Ascending aorta (tissue), 2 donors: Measurements from ENCODE around the gene ARID3A. TPM values are rescaled to one million over a fixed set of nuclear protein-coding genes. Genes with fewer than 3 reads are reported as not detected.

ENCODE experiments used
- DNase-seq, 2 donors: peaks; one replicate each; pipeline ENCODE4 v3.0.0-alpha.2; 2019; ENCODE audit warnings: low spot score in 2 of 2
- H3K27ac ChIP-seq, 2 donors: fragments of 200-600 bp; sonication (generic); one replicate each; pipeline ENCODE4 v1.5.1; 2016 to 2017; ENCODE audit warnings: mild to moderate bottlenecking in 1 of 2
- H3K27me3 ChIP-seq: fragments of 200-600 bp; sonication (generic); one replicate; pipeline ENCODE4 v1.5.1; 2017
- H3K36me3 ChIP-seq, 2 donors: fragments of 200-600 bp; sonication (generic); one replicate each; pipeline ENCODE4 v1.5.1; 2016
- H3K4me1 ChIP-seq, 2 donors: fragments of 200-600 bp; sonication (generic); one replicate each; pipeline ENCODE4 v1.5.1; 2016 to 2017; ENCODE audit warnings: mild to moderate bottlenecking in 1 of 2
- H3K4me3 ChIP-seq, 2 donors: fragments of 200-600 bp; sonication (generic); one replicate each; pipeline ENCODE4 v1.5.1; 2016 to 2017; ENCODE audit warnings: mild to moderate bottlenecking in 1 of 2
- H3K9me3 ChIP-seq, 2 donors: fragments of 200-600 bp; sonication (generic); one replicate each; pipeline ENCODE4 v1.5.1; 2016
- intact Hi-C: fragments of 100-400 bp; cut with DNase I; formaldehyde crosslinking; loops from one replicate; pipeline ENCODE4 v1.15.1; 2023
- total RNA-seq: library from RNA; depleted of rRNA; stranded (reverse); fragments of >200 nt; gene quantifications from one replicate; pipeline ENCODE4 v1.1.0, GENCODE V29; 2016
- TF ChIP-seq, protein P1 (sequence below), 3 experiments: fragments of 200-600 bp in 2 of 3; fragments of 450-650 bp in 1 of 3; sonication (generic) in 2 of 3; IDR thresholded peaks; one replicate each; pipeline ENCODE4 v1.5.1; 2016 to 2019; ENCODE audit warnings: antibody characterized with exemption in 3 of 3, mild to moderate bottlenecking in 1 of 3, moderate library complexity in 1 of 3

ARID3A gene
- total RNA-seq, 1 donor from 2014 or later: 55.3 TPM

DNA sequence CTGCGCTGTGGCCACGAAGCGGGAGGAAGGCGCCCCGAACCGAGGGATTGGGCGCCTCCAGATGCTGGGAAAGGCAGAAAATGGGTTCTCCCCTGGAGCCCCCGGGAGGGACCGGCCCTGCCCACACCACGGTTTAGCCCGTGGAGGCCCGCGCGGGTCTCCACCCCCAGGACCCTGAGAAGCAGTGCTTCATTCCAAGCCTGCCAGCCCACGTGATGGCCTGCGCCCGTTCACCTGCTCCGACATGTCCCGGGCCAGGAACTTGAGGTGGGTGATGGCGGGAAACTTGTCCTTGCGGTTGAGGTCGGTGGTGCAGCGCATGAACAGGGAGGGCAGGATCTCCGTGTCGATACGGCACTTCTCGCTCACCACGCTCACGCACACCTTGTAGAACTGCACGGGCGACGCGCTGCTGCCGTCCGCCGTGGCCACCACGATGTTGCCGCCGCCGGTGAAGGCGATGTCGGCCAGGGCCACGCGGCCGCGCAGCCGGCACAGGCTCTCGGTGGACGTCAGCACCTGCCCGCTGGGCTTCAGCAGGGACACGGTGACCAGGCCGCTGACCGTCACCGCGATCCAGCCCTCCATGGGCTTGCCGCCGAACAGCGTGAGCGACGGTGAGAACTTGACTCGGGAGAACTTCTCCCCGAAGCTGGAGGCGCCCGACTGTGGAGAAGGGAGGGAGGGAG is 40.2 kb upstream of the ARID3A start:
- Histone ChIP-seq H3K4me3 (no peak overlapping the region), H3K27me3 (no peaks in the 10 kb centered on the region), H3K36me3 (peaks cover 59 to 75% of the 10 kb centered on the region in 2 donors), H3K4me1 (no peaks in the 10 kb centered on the region), H3K9me3 (no peaks in the 10 kb centered on the region), H3K27ac (no peak overlapping the region)
- intact Hi-C loops: no loop called here
- DNase-seq: no peak
- TF ChIP-seq, protein P1, sequence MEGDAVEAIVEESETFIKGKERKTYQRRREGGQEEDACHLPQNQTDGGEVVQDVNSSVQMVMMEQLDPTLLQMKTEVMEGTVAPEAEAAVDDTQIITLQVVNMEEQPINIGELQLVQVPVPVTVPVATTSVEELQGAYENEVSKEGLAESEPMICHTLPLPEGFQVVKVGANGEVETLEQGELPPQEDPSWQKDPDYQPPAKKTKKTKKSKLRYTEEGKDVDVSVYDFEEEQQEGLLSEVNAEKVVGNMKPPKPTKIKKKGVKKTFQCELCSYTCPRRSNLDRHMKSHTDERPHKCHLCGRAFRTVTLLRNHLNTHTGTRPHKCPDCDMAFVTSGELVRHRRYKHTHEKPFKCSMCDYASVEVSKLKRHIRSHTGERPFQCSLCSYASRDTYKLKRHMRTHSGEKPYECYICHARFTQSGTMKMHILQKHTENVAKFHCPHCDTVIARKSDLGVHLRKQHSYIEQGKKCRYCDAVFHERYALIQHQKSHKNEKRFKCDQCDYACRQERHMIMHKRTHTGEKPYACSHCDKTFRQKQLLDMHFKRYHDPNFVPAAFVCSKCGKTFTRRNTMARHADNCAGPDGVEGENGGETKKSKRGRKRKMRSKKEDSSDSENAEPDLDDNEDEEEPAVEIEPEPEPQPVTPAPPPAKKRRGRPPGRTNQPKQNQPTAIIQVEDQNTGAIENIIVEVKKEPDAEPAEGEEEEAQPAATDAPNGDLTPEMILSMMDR (IDR thresholded peaks at IDR 0.05): no peak

- Histone ChIP-seq H3K9me3 (no peaks in the 10 kb centered on the region), H3K27me3 (no peaks in the 10 kb centered on the region), H3K36me3 (peaks cover 50 to 61% of the 10 kb centered on the region in 2 donors), H3K4me3 (no peak overlapping the region), H3K27ac (no peak overlapping the region), H3K4me1 (peaks cover 2 to 3% of the 10 kb centered on the region in 2 donors)
- intact Hi-C loops: no loop called here
- DNase-seq: no peak
- TF ChIP-seq, protein P1 (IDR thresholded peaks at IDR 0.05): no peak
Observed at GRCh38 chr19:887072-887471, 38.8 kb upstream of the ARID3A start.

DNA sequence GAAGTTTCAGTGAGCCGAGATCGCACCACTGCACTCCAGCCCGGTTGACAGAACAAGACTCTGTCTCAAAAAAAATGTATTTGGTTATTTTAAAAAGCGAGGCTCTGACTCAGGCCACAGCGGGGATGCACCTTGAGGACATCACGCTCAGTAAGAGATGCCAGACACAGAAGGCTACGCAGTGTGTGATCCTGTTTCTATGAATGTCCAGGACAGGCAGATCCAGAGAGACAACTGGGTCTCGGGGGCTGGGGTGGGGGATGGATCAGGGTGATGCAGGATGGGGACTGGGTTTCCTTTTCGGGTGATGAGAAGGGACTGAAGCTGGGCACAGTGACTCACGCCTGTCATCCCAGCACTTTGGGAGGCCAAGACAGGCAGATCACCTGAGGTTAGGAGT is 38.2 kb upstream of the ARID3A start:
- TF ChIP-seq, protein P1 (IDR thresholded peaks at IDR 0.05): no peak
- intact Hi-C loops: no loop called here

GRCh38 chr19:888581-889385 is 37.1 kb upstream of the ARID3A start:
- no peaks in the 10 kb centered on the region for H3K27me3 ChIP-seq
- no peaks in the 10 kb centered on the region for H3K9me3 ChIP-seq
- peaks cover 4 to 6% of the 10 kb centered on the region in 2 donors for H3K4me1 ChIP-seq
- H3K27ac ChIP-seq: no peak overlapping the region
- intact Hi-C loops: no loop called here
- no peak for DNase-seq
- TF ChIP-seq, protein P1 (IDR thresholded peaks at IDR 0.05): no peak
- peaks cover 42 to 45% of the 10 kb centered on the region in 2 donors for H3K36me3 ChIP-seq
- no peak overlapping the region for H3K4me3 ChIP-seq

More for the DNA sequence above, 38.2 kb upstream of the ARID3A start:
- Histone ChIP-seq H3K4me1 (peaks cover 4 to 6% of the 10 kb centered on the region in 2 donors), H3K9me3 (no peaks in the 10 kb centered on the region), H3K27ac (no peak overlapping the region), H3K27me3 (no peaks in the 10 kb centered on the region), H3K4me3 (no peak overlapping the region), H3K36me3 (peaks cover 46 to 56% of the 10 kb centered on the region in 2 donors)
- DNase-seq: no peak

GRCh38 chr19:889662-890295 is 36.1 kb upstream of the ARID3A start:
- H3K4me1 ChIP-seq: peaks cover 4 to 6% of the 10 kb centered on the region in 2 donors
- H3K27me3 ChIP-seq: no peaks in the 10 kb centered on the region
- intact Hi-C loops: no loop called here
- H3K27ac ChIP-seq: no peak overlapping the region
- TF ChIP-seq, protein P1 (IDR thresholded peaks at IDR 0.05): no peak
- H3K9me3 ChIP-seq: no peaks in the 10 kb centered on the region
- H3K36me3 ChIP-seq: peaks cover 35 to 36% of the 10 kb centered on the region in 2 donors
- H3K4me3 ChIP-seq: no peak overlapping the region
- DNase-seq: no peak
